ENCODE results near the gene PRPF6. TPM values are rescaled to one million over a fixed set of nuclear protein-coding genes. Genes with fewer than 3 reads are reported as not detected.

Gene PRPF6, protein sequence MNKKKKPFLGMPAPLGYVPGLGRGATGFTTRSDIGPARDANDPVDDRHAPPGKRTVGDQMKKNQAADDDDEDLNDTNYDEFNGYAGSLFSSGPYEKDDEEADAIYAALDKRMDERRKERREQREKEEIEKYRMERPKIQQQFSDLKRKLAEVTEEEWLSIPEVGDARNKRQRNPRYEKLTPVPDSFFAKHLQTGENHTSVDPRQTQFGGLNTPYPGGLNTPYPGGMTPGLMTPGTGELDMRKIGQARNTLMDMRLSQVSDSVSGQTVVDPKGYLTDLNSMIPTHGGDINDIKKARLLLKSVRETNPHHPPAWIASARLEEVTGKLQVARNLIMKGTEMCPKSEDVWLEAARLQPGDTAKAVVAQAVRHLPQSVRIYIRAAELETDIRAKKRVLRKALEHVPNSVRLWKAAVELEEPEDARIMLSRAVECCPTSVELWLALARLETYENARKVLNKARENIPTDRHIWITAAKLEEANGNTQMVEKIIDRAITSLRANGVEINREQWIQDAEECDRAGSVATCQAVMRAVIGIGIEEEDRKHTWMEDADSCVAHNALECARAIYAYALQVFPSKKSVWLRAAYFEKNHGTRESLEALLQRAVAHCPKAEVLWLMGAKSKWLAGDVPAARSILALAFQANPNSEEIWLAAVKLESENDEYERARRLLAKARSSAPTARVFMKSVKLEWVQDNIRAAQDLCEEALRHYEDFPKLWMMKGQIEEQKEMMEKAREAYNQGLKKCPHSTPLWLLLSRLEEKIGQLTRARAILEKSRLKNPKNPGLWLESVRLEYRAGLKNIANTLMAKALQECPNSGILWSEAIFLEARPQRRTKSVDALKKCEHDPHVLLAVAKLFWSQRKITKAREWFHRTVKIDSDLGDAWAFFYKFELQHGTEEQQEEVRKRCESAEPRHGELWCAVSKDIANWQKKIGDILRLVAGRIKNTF
- total RNA-seq, result 88.3 TPM

GRCh38 chr20:63980806-63981728 lies at the start of gene PRPF6:
TSS of gene PRPF6 (plus strand) at chr20:63981132. CDS start at chr20:63981246, 114 bp downstream.

DNA sequence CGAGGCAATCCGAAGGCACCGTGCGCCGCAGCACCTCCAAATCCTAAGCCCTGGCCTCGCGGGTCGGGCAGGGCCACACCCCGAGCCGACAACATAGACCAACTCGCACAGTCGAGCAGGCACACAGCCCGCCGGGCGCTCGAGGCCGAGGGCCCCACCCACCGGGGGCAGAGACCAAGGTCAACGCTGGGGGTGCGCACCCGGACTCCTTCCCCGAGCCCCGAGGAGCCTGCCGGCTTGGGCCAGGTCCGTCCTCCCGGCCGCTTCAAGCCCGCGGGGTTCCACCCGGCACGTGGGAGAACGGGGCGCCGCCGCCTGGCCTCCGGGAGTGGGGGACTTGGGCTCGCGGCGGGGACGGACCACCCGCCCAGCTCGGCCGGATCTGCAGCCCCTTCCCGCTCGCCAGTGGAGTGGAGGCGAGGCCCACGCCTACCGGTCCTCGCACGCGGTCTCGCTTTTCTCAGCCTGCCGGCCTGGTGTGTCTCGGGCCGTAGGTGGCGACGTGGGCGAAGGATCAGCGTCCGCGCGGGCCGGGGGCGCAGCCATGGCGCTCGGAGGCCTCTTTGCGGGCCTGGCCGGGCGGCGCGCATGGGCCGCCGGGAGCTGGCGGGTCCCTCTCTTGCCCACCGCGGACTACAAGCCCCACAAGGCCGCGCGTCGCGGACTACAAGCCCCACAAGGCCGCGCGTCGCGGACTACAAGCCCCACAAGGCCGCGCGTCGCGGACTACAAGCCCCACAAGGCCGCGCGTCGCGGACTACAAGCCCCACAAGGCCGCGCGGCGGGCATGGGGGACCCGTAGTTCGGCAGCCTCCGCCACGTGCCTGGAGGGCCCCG lies 24.9 kb upstream of the PRPF6 start, which contains the start of gene UCKL1:
TSS of gene UCKL1 (minus strand) at position 590 of the 837 bp plus-strand sequence. CDS start at position 546, 44 bp downstream.

DNA sequence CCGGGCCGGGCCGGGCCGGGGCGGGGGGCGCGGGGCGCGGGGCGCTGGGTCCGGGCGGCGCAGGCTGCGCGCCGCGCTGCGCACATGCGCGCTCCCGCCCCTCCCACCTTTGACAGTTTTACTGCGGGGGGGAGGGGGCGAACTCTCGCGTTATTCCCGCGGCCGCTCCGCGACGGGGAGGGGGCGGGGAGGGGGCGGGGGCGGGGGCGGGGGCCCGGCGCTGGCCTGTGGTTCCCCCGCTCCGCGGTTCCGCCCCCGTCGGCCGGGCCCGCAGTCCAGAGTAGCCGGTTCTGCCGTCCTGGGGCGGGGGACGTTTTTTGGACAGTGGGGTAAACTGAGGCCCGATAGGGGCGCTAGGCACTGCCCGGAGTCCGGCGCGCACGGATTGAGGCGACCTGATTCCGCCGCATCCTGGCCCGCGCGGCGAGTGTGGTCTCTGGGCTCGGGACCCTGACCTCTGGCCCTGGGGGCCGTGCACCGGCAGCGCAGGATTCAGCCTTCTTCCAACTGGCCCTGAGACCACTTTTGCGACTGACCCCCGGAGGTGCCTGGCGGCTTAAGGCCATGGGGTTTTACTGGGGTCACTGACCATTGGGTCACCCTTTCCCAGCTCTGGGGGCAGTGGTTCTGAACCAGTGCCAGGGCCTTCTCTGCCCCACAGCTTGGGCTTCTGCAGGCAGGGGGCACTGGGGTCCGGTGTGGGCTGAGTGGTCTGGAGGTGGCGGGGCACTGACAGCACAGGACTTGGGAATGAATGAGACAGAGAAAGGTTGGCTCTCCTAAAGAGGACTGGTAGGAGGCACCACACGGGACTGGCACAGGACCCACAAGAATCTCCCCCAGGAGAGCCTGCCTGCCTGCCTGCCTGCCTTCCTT lies 10.9 kb upstream of the PRPF6 start, which contains the start of gene ZNF512B:
TSS of gene ZNF512B (minus strand) at position 93 of the 876 bp plus-strand sequence. CDS start 1,980 bp downstream, outside the sequence.

GRCh38 chr20:63979557-63980316 lies 1.2 kb upstream of the PRPF6 start, which contains the start of gene SAMD10:
TSS of gene SAMD10 (minus strand) at chr20:63979642. CDS start at chr20:63979467, 175 bp downstream.

GRCh38 chr20:64035933-64036345 lies 55.0 kb downstream of the PRPF6 start, which contains the start of gene C20orf204:
TSS of gene C20orf204 (plus strand) at chr20:64036182. CDS start at chr20:64036324, 142 bp downstream.

DNA sequence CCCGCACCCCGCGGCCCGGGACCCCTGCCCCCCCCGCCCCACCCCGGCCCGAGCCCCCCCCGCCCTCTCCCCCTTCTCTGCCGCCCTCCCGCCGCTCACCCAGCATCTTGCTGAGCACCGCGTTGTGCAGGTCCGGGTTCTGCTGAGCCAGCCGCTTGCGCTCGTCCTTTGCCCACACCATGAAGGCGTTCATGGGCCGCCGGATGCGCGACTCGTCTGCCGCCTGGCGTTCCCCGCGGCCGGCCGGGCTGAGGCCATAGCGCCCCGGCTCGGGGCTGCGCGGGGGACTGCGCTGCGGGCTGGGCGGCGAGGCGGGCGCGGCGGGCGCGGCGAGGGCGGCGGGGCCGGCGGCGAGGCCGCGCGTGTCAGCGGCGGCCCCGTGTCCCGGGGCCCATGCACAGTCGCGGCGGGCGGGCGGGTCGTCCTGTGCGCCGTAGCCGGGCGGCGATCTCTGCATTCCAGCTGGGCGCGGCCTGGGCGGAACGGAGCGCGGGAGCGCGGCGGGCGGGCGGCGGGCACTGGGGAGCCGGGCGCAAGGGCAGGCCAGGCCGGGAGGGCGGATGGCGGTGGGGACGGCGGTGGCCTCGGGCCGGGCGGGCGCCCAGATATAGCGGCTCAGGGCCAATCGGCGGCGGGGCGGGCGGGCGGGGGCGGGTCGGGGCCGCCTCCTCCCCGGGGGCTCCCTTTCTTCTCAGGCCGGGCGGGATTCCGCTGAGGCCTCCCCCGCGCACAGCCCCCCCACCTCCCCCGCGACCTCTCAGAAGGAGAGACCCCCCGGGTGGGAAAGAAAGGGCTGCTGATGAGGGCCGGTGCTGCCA lies 68.3 kb downstream of the PRPF6 start, which contains the start of gene SOX18:
TSS of gene SOX18 (minus strand) at position 580 of the 818 bp plus-strand sequence. CDS start at position 457, 123 bp downstream.

DNA sequence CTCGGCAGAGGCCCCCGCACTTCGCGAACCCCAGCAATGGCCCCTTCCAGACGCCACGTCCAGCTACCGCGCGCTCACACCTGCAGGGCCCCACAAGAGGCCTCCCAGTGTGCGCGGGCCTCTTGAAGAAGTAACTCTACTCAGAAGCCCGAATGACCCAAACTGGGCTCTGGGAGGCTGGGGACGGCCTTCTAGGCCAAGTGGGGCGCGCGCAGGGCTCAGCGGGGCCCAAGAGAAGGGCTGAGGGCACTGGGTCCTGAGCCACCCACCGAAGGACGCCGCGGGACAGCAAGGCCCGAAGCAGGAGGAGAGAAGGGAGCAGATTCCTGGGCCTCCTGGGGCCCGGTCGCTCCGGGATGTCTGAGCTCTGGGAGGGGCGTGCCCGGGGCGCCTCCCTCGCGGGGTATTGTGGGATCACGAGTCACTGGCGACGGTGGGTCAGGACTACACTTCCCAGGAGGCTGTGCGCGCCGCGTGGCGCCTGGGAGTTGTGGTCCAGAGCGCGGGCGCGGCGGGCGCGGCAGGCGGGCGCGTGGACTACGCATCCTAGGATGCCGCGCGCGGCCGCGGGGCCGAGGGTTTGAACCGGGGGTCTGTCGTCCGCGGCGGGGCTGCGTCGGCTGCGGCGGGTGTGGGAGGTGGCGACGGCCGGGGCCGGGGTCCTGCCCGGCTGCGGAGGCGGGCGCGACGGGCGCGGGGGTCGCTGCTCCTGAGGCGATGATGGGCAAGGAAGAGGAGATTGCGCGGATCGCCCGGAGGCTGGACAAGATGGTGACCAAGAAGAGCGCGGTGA lies 81.9 kb downstream of the PRPF6 start, which contains the start of gene TCEA2:
TSS of gene TCEA2 (plus strand) at position 603 of the 793 bp plus-strand sequence. CDS start at position 718, 115 bp downstream.

GRCh38 chr20:64079273-64080012 lies 98.5 kb downstream of the PRPF6 start, which contains the start of gene RGS19:
TSS of gene RGS19 (minus strand) at chr20:64079518. CDS start at chr20:64076886, 2,632 bp downstream.

DNA sequence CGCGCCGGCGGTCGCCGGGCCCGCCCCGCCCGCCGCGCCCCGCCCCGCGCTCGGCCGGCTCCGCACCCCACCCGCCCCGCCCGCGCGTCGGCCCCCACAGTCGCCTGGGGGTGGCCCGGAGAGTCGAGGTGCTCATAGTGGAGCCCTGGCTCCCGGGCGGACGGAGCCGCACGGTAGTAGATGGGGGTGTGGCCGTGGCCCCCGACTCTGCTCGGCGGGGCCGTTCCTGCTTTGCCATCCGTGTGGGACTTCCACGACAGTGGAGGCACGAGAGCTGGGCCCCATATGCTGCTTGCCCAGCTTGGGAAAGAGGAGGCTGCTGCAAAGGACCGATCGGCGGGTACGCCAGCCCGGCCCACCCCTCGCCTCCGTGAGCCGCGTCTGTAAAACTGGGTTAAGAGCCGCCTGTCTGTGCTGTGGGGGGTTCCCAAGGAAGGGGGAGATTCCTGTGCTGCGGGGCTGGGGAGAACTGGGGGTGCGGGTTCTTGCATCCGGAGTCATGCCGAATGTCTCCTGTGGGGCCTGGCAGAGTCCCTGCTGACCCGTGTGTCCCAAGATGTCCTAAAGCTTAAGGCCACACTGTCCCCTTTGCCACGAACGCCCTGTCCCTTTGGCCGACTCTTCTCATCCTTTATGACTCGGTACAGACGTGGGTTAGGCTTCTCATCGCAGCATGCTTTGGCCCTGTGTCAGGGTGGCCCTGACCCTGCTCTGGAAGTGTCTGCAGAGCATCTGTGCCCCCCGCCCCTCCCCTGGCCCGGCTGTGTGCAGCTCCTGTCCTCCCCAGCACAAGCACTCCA lies 99.3 kb downstream of the PRPF6 start, which contains the start of gene OPRL1:
TSS of gene OPRL1 (plus strand) at position 70 of the 800 bp plus-strand sequence. CDS start 12,639 bp downstream, outside the sequence.

Small RNA genes lying within 50 kb of the gene (small RNA-seq; reads per million reads assigned to genes)
- gene AL355803.1 (ENCODE audit: low replicate concordance) (not detected), gene MIR647 (ENCODE audit: low replicate concordance) (not detected), gene MIR6813 (ENCODE audit: low replicate concordance) (not detected)

Other genes starting within 250 kb of the PRPF6 start
- gene LIME1, start 244.5 kb upstream of the PRPF6 start, total RNA-seq, result 13.5 TPM
- gene SLC2A4RG, start 241.4 kb upstream of the PRPF6 start, total RNA-seq, result 3.4 TPM
- 20.3 TPM for gene ZBTB46, start 149.9 kb upstream of the PRPF6 start, total RNA-seq
- not detected for gene ABHD16B, start 119.6 kb upstream of the PRPF6 start, total RNA-seq
- 32.6 TPM for gene TPD52L2, start 115.9 kb upstream of the PRPF6 start, total RNA-seq
- gene DNAJC5, start 86.0 kb upstream of the PRPF6 start, total RNA-seq, result 80.4 TPM
- gene UCKL1, start 24.7 kb upstream of the PRPF6 start, total RNA-seq, result 32.9 TPM
- 21.0 TPM for gene ZNF512B, start 11.2 kb upstream of the PRPF6 start, total RNA-seq
- 10.0 TPM for gene SAMD10, start 1.5 kb upstream of the PRPF6 start, total RNA-seq
- gene C20orf204, start 55.0 kb downstream of the PRPF6 start, total RNA-seq, result 4.4 TPM
- 0.63 TPM for gene SOX18, start 68.5 kb downstream of the PRPF6 start, total RNA-seq
- gene TCEA2, start 82.1 kb downstream of the PRPF6 start, total RNA-seq, result 44.8 TPM
- 7.2 TPM for gene RGS19, start 98.4 kb downstream of the PRPF6 start, total RNA-seq
- gene OPRL1, start 99.0 kb downstream of the PRPF6 start, total RNA-seq, result 11.0 TPM
- 0.63 TPM for gene LKAAEAR1, start 103.3 kb downstream of the PRPF6 start, total RNA-seq
- gene NPBWR2, start 126.4 kb downstream of the PRPF6 start, total RNA-seq, result not detected
- gene MYT1, start 183.3 kb downstream of the PRPF6 start, total RNA-seq, result 22.5 TPM